ENCODE measurements around the gene PRUNE2.
"Not testable (repeated sequence)": the region's sequence is repeated elsewhere in the genome, so short reads cannot be mapped to it uniquely, and the experiment has no call there.

The PRUNE2 gene

DNA sequence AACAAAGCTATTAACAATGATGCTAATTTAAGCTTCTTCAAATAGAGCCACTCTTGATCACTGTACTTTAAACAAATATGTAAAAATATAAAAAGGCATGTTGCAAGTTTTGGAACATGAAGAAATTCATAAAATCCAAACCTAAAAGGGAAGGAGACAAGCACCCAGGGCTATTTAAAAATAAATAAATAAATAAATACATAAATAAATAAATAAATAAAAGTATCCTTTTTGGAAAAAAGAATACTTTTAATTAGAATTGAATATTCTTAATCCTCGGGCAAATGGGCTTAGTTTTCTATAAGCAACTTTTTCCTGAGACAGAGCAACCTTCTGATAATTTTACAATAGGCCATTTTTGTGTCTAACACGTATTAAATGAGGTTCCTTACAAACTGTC is 289.1 kb downstream of the PRUNE2 start:
- DNase-seq = no peak

DNA sequence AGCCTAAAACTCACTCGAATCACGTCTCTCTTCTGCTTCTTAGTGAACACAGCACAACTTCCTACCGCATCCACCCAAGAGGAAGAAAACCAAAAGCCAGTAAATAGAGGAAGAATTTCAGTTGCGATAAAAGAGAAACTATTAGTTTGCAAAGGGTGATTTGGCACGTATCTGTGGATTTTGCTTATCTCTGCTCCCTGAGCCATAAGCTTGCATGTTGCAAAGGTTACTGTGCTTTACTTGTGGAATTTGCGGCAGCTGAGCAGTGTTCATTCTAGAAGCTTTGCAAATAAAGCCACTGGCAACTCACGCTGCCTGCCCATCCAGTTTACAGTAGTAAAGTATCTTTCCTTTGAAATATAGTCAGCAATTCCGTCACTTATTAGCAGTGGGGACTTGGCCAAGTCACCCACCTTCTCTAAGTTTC is 290.7 kb downstream of the PRUNE2 start:
- DNase-seq = no peak

DNA sequence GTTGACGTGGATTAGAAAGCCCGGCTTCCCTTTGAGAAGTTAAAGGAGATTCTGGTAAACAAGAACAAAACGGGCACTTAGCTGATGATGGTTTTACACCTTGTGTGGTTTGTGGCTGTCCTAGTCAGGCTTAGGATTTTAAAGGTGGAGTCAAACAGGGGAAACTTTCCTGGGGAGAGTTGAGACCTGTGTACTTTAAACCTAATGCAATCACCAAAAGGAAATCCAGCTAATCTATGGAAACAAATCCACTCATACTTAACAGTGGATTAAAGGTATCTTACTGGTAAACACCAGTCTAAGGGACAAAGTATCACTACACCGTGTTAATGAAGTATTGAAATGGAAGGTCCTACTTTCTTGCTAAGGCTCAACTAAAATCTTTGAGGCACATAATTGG is 291.9 kb downstream of the PRUNE2 start:
- DNase-seq = no peak

DNA sequence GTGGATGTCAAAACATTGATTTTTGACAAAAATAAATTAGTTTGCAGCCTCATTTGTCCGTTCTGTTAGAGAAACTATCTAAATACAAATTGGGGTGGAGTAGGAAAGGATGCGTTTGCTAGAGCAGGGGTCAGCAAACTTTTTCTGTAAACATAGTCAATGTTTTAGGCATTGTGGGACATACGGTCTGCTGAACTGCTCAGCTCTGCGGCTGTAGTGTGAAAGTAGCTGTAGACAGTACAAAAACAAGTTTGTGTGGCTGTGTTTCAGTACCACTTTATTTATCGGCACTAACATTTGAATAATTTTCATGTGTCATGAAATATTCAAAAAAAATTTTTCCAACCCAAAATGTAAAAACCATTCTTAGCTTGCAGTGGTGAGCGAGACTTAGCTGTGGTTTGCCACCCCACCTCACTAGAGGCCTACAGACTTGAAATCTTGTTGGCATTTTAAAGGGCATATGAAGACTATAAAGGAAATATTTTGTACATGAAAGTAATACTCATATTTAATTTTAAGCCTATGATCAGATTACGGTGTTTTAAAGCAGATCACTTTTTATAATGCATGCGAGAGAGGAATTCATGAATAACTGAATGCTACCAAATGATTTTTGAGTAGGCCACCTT is 292.6 kb downstream of the PRUNE2 start:
- DNase-seq = no peak

GRCh38 chr9:76610011-76610352 is 295.9 kb downstream of the PRUNE2 start:
- DNase-seq = no peak

DNA sequence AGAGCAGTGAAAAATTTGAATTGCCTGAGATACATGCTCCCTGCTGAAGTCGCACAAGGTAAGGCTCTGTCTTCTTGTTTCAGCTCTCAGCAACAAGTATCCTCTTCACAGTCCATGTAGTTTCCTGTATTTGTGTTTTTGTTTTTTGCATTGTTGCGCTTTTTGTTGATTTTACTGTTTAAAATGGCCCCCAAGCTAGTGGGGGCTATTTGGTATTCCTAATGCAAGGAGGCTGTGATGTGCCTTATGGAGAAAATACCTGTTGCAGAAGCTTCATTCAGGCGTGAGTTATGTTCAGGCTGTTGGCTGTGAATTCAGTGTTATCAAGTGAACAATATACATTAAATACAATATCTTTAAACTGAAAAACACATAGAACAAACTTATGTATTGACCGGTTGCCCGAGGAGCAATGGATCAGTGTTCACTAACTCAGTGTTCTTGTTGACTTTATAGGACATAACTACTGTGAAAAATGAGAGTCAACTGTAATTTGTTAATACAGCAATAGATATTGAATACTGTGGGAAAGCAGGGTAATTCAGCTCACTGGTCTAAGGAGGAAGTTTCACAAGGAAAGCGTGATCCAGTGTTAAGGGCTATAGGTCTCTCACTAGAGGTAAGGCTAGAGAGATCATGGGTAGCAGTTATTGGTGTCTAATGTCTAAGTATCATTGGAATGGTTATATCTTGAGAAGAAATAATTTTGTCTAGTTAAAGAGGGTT is 296.5 kb downstream of the PRUNE2 start:
- no peak for DNase-seq

DNA sequence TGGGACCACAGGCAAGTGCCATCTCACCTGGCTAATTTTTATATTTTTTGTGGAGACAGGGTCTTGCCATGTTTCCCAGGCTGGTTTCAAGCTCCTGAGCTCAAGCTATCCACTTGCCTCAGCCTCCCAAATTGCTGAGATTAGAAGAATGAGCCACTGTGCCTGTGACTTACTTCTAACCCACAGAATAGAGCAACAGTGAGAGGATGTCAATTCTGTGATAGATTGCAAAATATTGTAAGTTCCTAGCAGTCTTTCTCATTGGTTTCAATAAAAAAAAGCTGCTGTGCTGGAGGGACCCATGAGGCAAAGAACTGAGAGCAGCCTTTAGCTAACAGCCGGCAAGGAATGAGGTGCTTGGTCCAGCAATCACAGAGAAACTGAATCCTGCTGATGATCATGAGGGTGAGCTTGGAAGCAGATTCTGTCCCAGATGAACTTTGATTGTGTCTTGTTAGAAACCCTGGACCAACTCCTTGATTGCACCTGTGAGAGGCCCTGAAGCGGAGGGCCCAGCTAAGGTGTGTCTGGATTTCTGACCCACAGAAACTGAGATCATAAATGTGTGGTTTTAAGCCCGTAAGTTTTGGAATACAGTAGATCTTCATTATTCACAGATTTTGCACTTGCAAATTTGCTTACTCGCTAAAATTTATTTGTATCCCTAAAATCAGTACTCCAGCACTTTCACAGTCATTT is 297.2 kb downstream of the PRUNE2 start:
- DNase-seq = no peak

GRCh38 chr9:76607730-76608436 is 298.0 kb downstream of the PRUNE2 start:
- no peak for DNase-seq

DNA sequence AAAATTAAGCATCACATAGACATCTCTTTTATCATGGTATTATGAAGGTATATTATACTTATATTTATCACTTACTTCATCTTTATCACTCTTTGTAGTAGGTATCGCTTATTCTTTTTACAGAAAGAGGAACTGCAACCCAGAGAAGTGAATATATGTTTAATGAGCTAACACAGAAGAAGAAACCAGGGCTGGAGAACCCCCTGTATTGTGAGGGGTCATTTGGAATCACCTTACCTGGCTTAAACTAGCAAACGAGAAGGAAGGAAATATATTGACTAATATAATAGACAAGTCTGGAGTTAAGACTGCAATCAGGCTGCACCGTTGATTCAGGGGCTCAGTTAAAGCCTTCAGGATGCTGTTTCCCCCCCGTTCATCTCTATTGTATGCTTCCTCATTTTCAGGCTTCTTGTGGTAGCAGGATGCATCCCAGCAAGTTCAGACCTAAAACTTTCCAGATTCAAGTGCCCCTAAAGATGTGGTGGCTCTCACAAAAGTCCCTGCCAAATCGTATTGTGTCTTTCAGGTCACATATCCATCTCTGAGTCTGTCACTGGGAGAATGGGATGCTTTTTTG is 300.5 kb downstream of the PRUNE2 start:
- DNase-seq = no peak

DNA sequence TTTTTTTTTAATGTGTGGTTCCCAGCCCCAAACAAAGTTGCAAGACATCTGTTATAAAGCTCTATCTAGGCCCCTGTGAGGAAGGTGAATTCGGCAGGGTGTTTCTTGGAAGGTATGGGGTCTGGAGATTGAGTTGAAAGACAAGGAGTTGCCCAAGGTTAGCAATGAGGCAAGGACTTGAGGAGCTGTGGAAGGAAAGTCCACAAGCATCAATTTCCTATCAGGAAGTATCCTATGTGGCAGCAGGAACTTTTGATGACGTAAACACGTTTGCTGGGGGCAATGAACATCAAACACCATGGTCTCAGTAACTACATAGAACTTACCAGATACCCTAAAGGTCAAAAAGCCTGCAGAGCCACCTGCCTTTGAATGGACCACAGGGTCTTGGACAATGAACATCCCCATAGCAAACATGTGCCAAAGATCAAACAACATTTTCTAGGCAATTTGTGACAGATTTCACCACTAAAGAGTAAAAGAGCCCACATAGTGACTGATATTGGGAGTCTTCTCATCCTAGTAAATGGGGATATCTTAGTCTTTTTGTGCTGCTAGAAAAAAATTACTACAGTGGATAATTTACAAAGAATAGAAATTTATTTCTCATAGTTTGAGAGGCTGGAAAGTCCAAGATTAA is 301.9 kb downstream of the PRUNE2 start:
- no peak for DNase-seq

DNA sequence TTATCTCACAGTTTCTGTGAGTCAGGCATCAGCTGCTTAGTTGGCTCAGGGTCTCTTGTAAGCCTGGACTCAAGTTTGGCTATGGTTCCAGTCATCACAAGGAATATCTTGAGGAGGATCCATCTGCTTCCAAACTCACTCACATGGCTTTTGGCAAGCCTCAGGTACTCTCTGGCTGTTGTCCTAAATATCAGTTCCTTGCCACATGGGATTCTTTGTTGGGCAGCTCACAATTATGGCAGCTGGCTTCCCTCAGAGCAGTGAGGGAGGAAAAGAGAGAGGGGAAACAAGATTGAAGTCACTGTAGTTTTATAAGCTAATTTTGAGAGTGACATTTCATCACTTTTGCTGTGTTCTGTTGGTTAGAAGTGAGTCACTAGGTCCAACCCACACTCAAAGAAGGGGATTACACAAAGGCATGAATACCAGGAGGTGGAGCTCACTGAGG is 302.4 kb downstream of the PRUNE2 start:
- DNase-seq = no peak

- no peak for DNase-seq
Observed at GRCh38 chr9:76602199-76602598, 303.7 kb downstream of the PRUNE2 start.

GRCh38 chr9:76600007-76600615 is 305.8 kb downstream of the PRUNE2 start:
- DNase-seq = no peak

DNA sequence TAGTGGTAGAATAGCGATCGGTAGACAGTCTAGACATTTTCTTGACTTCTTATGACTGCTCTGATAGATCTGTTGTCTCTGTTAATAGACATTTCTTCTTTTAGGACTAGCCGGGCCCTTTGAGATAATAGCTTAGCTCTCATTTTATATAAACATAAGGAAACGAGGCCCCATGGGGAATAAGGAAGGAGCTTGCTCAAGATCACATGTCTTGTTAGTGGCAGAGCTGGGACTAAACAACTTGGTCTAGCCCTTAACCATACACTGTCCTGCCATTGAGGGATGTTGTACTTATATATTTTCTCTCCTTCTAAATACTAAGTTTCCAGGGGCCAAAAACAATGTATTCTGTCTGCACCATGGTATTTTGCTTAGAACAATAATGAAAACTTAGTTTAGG is 306.9 kb downstream of the PRUNE2 start:
- DNase-seq = no peak

- no peak for DNase-seq
Observed at GRCh38 chr9:76595645-76596044, 310.3 kb downstream of the PRUNE2 start.

DNA sequence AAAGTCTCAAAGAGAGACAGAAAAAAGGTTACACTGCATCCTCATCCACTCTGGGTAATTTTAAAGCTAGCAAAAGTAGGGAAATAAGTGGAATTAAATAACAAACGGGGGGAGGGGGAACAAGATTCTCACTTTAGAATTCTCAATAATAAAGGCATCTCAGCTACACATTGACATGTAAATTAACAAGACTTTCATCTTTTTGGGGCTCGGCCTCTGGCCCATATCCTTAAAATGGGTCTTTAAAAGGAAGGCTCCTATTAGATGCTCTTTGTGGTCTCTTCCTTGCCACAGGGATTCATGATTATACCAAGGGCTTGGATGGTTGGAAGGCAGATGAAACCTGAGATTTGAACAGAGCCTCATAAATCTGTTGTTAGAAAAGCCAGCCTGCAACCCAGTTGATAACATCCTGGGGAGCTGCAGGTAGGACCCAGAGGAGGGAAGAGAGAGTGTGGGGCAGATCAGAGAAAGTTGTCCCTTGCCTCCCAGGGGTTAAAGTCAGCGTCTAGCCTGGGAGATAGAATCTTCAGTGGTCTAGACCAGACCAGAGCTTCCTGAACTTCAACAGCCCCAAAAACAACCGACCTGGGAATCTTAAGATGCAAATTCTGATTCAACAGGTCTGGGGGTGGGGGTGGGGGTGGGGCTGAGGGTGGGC is 311.0 kb downstream of the PRUNE2 start:
- no peak for DNase-seq

GRCh38 chr9:76593961-76594735 is 311.8 kb downstream of the PRUNE2 start:
- not testable (repeated sequence) for DNase-seq

GRCh38 chr9:76592974-76593347 is 313.0 kb downstream of the PRUNE2 start:
- no peak for DNase-seq

DNA sequence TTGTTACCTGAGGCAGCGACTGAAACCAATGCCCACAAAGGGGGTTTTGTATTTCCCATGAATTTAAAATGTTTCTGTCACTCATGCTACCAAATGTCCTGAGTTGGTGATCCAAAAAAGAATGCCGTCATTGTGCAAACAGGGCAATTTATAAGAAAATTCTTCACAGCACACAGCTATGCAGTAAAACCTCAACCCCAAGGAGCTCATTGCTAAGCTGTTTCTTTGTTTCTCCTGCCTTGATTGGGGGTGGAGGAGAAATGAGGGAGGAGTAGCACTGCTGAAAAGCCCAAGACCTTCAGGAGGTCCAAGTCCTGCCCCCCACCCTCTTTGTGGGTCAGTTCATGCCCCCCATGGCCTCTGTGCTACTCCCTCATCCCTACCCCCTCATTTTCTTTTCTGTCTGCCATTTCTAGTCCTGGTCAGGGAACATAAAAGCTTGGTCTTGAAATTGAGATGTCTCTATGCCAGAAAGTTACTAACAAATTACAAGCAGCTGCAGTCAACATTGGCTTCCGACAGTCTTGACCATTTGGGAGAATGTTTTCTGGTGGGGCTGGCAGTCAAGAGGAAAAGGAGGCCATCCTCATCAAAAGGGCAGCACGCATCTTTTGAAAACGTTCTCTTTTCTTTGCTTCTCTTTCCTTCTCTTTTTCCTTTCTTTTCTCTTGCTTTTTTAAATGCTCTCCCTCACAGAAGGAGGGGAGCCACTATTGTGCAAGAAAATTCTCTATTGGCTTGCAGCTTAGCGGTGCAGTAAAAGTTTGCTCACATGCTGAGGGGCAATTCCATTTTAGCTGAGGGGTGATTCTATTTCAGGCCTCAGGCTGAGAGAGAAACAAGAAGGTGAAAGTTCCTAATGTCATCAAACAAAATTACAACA is 313.6 kb downstream of the PRUNE2 start:
- no peak for DNase-seq
